ENCODE data around the gene TBC1D21.

GRCh38 chr15:73879426-73879825 lies 6.1 kb downstream of the TBC1D21 start:
- no peak for TF ChIP-seq CTCF (IDR thresholded peaks at IDR 0.05 in 2 of 3, conservative IDR thresholded peaks at IDR 0.05 in 1 of 3; ENCODE audit: control insufficient read depth in 2 of 3, extremely low read depth in 1 of 3, insufficient read depth in 1 of 3, low read depth in 3 of 3, low read length in 3 of 3)
- TF ChIP-seq SP1 (IDR thresholded peaks at IDR 0.05; ENCODE audit: low read depth, low read length) = no peak
- TF ChIP-seq, protein P1, sequence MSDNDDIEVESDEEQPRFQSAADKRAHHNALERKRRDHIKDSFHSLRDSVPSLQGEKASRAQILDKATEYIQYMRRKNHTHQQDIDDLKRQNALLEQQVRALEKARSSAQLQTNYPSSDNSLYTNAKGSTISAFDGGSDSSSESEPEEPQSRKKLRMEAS (IDR thresholded peaks at IDR 0.05; ENCODE audit: low read depth, low read length) = no peak
- TF ChIP-seq POLR2A (IDR thresholded peaks at IDR 0.05; ENCODE audit: low read depth, low read length) = no peak
- no peak for TF ChIP-seq NR2C2 (IDR thresholded peaks at IDR 0.05; ENCODE audit: borderline replicate concordance, control insufficient read depth, insufficient read length, low read depth)
